ENCODE measurements around the gene HMOX1. TPM values are rescaled to one million over a fixed set of nuclear protein-coding genes. Genes with fewer than 3 reads are reported as not detected.

The HMOX1 gene
- total and polyA plus RNA-seq, 2 of the 13 experiments (the other 11 are each of a cell fraction or from before 2014, with no cell fraction given): 53.6 to 67.4 TPM

DNA sequence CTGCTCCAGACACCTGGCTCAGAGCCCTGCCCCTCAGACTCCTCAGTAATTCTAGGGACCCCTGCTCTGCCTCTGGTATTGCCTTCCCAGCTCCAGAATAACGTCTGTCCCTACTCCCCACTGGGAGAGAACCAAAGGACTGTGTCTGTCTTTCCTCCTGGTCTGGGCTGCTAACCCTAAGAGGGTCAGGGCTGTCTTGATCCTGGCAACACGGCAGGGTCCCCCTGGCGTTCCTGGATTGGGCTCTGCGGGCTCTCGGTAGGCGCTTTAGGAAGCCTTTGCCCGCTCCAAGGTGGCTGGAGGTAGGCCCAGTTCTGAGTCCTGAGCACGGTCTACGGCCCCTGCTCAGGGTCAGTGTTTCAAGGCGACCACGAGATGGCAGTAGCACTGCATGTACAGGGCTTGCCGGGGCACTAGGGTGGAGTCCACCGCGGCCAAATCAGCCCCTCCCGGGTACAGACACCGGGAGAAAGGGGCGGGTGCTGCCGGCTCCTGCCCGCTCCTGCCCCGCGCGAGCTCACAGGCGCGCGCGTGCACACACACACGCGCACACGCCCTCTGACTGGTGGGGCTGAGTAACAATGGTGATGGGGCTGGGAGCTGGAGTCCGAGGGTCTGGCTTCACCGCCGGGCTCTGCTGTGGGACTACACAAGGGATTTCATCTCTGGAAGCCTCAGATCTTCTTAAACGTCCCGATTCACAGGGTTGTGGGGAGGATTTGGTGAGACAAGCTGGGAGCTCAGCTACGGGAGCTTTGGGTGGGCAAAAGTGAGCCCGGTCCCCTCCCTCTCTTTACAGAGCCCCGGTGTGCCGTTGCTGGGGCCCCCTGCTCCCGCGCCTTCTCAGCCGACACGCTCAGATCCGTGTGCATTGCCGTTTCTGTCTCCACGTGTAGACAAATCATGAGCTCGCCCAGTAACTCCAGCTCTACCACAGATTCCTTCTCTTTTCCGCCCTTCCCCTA lies 30.1 kb upstream of the HMOX1 start (continued):
- TF ChIP-seq CBX1 (IDR thresholded peaks at IDR 0.05; ENCODE audit: low read depth): no peak
- no peak for TF ChIP-seq NFIB (CRISPR knock-in tag; IDR thresholded peaks at IDR 0.05; ENCODE audit: borderline replicate concordance)
- peak; percentile 54; the same call in 1 of the 2 replicates for TF ChIP-seq ZNF160 (CRISPR knock-in tag; IDR thresholded peaks at IDR 0.05)
- no peak; the same call in 1 of the 2 replicates for TF ChIP-seq FOSL1 (CRISPR knock-in tag; IDR thresholded peaks at IDR 0.05; ENCODE audit: borderline replicate concordance)
- no peak for TF ChIP-seq ZNF12 (CRISPR knock-in tag; IDR thresholded peaks at IDR 0.05)
- peak; percentile 67 for TF ChIP-seq THAP11 (CRISPR knock-in tag; IDR thresholded peaks at IDR 0.05)
- TF ChIP-seq ZKSCAN1 (IDR thresholded peaks at IDR 0.05; ENCODE audit: low read length): no peak
- no peak for TF ChIP-seq ZMYM4 (CRISPR knock-in tag; IDR thresholded peaks at IDR 0.05)
- TF ChIP-seq MAFF (IDR thresholded peaks at IDR 0.05; ENCODE audit: low read depth, low read length): no peak
- TF ChIP-seq PRMT3 (CRISPR knock-in tag; IDR thresholded peaks at IDR 0.05; ENCODE audit: borderline replicate concordance, low read depth): no peak
- 0 out of 2 replicates have a peak, but pooled peaks have one; percentile 23 for TF ChIP-seq MXD4 (CRISPR knock-in tag; IDR thresholded peaks at IDR 0.05)
- peak; percentile 75 for TF ChIP-seq AGO1 (IDR thresholded peaks at IDR 0.05; ENCODE audit: low read depth, low read length, poor library complexity, severe bottlenecking)
- peak; percentile 24; the same call in 1 of the 2 replicates for TF ChIP-seq JUND (CRISPR knock-in tag; IDR thresholded peaks at IDR 0.05)
- TF ChIP-seq, protein P1, sequence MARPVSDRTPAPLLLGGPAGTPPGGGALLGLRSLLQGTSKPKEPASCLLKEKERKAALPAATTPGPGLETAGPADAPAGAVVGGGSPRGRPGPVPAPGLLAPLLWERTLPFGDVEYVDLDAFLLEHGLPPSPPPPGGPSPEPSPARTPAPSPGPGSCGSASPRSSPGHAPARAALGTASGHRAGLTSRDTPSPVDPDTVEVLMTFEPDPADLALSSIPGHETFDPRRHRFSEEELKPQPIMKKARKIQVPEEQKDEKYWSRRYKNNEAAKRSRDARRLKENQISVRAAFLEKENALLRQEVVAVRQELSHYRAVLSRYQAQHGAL (CRISPR knock-in tag; IDR thresholded peaks at IDR 0.05; ENCODE audit: not compliant biosample characterization): no peak
- no peak for TF ChIP-seq NFE2 (CRISPR knock-in tag; IDR thresholded peaks at IDR 0.05)
- no peak for TF ChIP-seq ZFYVE20 (CRISPR knock-in tag; IDR thresholded peaks at IDR 0.05; ENCODE audit: borderline replicate concordance, low read depth)
- TF ChIP-seq, protein P2, sequence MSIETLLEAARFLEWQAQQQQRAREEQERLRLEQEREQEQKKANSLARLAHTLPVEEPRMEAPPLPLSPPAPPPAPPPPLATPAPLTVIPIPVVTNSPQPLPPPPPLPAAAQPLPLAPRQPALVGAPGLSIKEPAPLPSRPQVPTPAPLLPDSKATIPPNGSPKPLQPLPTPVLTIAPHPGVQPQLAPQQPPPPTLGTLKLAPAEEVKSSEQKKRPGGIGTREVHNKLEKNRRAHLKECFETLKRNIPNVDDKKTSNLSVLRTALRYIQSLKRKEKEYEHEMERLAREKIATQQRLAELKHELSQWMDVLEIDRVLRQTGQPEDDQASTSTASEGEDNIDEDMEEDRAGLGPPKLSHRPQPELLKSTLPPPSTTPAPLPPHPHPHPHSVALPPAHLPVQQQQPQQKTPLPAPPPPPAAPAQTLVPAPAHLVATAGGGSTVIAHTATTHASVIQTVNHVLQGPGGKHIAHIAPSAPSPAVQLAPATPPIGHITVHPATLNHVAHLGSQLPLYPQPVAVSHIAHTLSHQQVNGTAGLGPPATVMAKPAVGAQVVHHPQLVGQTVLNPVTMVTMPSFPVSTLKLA (IDR thresholded peaks at IDR 0.05): no peak
- TF ChIP-seq ZFP36L1 (CRISPR knock-in tag; IDR thresholded peaks at IDR 0.05): no peak
- TF ChIP-seq ZNF335 (CRISPR knock-in tag; IDR thresholded peaks at IDR 0.05): no peak; the same call in 1 of the 2 replicates
- TF ChIP-seq, protein P3, sequence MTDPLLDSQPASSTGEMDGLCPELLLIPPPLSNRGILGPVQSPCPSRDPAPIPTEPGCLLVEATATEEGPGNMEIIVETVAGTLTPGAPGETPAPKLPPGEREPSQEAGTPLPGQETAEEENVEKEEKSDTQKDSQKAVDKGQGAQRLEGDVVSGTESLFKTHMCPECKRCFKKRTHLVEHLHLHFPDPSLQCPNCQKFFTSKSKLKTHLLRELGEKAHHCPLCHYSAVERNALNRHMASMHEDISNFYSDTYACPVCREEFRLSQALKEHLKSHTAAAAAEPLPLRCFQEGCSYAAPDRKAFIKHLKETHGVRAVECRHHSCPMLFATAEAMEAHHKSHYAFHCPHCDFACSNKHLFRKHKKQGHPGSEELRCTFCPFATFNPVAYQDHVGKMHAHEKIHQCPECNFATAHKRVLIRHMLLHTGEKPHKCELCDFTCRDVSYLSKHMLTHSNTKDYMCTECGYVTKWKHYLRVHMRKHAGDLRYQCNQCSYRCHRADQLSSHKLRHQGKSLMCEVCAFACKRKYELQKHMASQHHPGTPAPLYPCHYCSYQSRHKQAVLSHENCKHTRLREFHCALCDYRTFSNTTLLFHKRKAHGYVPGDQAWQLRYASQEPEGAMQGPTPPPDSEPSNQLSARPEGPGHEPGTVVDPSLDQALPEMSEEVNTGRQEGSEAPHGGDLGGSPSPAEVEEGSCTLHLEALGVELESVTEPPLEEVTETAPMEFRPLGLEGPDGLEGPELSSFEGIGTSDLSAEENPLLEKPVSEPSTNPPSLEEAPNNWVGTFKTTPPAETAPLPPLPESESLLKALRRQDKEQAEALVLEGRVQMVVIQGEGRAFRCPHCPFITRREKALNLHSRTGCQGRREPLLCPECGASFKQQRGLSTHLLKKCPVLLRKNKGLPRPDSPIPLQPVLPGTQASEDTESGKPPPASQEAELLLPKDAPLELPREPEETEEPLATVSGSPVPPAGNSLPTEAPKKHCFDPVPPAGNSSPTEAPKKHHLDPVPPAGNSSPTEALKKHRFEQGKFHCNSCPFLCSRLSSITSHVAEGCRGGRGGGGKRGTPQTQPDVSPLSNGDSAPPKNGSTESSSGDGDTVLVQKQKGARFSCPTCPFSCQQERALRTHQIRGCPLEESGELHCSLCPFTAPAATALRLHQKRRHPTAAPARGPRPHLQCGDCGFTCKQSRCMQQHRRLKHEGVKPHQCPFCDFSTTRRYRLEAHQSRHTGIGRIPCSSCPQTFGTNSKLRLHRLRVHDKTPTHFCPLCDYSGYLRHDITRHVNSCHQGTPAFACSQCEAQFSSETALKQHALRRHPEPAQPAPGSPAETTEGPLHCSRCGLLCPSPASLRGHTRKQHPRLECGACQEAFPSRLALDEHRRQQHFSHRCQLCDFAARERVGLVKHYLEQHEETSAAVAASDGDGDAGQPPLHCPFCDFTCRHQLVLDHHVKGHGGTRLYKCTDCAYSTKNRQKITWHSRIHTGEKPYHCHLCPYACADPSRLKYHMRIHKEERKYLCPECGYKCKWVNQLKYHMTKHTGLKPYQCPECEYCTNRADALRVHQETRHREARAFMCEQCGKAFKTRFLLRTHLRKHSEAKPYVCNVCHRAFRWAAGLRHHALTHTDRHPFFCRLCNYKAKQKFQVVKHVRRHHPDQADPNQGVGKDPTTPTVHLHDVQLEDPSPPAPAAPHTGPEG (CRISPR knock-in tag; IDR thresholded peaks at IDR 0.05): no peak; the same call in 1 of the 2 replicates
- no peak; the same call in 1 of the 2 replicates for TF ChIP-seq MTA1 (CRISPR knock-in tag; IDR thresholded peaks at IDR 0.05; ENCODE audit: borderline replicate concordance)
